ENCODE results near the gene KIF19. TPM values are rescaled to one million over a fixed set of nuclear protein-coding genes. Genes with fewer than 3 reads are reported as not detected.

Gene KIF19
- total RNA-seq, 4 donors from 2014 or later = 0.94 to 7.7 (median 2.2) TPM

- peak; percentile 82 to 83 for DNase-seq
- intact Hi-C loops (cut with DNase I) = no loop called here
- H3K27ac ChIP-seq = peak overlapping the region in 2 of 3 donors; percentile 3 to 30
- H3K9me3 ChIP-seq = no peaks in the 10 kb centered on the region
- WGBS, 2 donors = 69 to 80% methylated on average over 16 to 18 of the region's 19 CpGs
- peak in 1 of 2 donors; percentile 5 for TF ChIP-seq POLR2A (IDR thresholded peaks at IDR 0.05)
- no peak for TF ChIP-seq CTCF (IDR thresholded peaks at IDR 0.05)
- H3K27me3 ChIP-seq = no peaks in the 10 kb centered on the region
- no peak overlapping the region for H3K4me3 ChIP-seq (replicated peaks in 1 of 3)
- H3K4me1 ChIP-seq = peaks cover 39 to 60% of the 10 kb centered on the region in 2 donors
- no peaks in the 10 kb centered on the region for H3K36me3 ChIP-seq
These were observed 13.6 kb downstream of the KIF19 start for GRCh38 chr17:74339537-74340195.

- Histone ChIP-seq H3K36me3 (no peaks in the 10 kb centered on the region), H3K4me1 (peaks cover 39 to 62% of the 10 kb centered on the region in 2 donors), H3K27me3 (no peaks in the 10 kb centered on the region), H3K4me3 (replicated peaks in 1 of 3) (no peak overlapping the region), H3K9me3 (no peaks in the 10 kb centered on the region), H3K27ac (no peak overlapping the region)
- intact Hi-C loops (cut with DNase I) = no loop called here
- DNase-seq = peak in 1 of 2 donors; percentile 46
- no peak for TF ChIP-seq POLR2A (IDR thresholded peaks at IDR 0.05)
- WGBS, 2 donors = 65 to 75% methylated on average over 4 to 11 of the region's 13 CpGs
These were observed 14.5 kb downstream of the KIF19 start for GRCh38 chr17:74340470-74341023.

- Histone ChIP-seq H3K36me3 (no peaks in the 10 kb centered on the region), H3K9me3 (no peaks in the 10 kb centered on the region), H3K4me3 (replicated peaks in 1 of 3) (no peak overlapping the region), H3K27me3 (no peaks in the 10 kb centered on the region), H3K4me1 (peaks cover 39 to 55% of the 10 kb centered on the region in 2 donors), H3K27ac (no peak overlapping the region)
- intact Hi-C loops (cut with DNase I) = no loop called here
- TF ChIP-seq POLR2A (IDR thresholded peaks at IDR 0.05) (no peak), CTCF (IDR thresholded peaks at IDR 0.05) (no peak)
- no peak for DNase-seq
- 84 to 95% methylated on average over 10 of the region's 10 CpGs for WGBS, 2 donors
These were observed 16.2 kb downstream of the KIF19 start for GRCh38 chr17:74342224-74342623.

- WGBS, 2 donors = 82% methylated on average over 8 of the region's 8 CpGs
- Histone ChIP-seq H3K9me3 (no peaks in the 10 kb centered on the region), H3K4me3 (replicated peaks in 1 of 3) (no peak overlapping the region), H3K27ac (peak overlapping the region in 1 of 3 donors; percentile 45), H3K27me3 (no peaks in the 10 kb centered on the region), H3K4me1 (peaks cover 32 to 46% of the 10 kb centered on the region in 2 donors), H3K36me3 (no peaks in the 10 kb centered on the region)
- intact Hi-C loops (cut with DNase I) = no loop called here
- TF ChIP-seq POLR2A (IDR thresholded peaks at IDR 0.05) (no peak), CTCF (IDR thresholded peaks at IDR 0.05) (no peak)
- no peak for DNase-seq
These were observed 17.1 kb downstream of the KIF19 start for GRCh38 chr17:74343121-74343520.

GRCh38 chr17:74343526-74344284, 17.7 kb downstream of the KIF19 start:
- H3K4me1 ChIP-seq = peaks cover 29 to 42% of the 10 kb centered on the region in 2 donors
- no peak overlapping the region for H3K4me3 ChIP-seq (replicated peaks in 1 of 3)
- 16 to 24% methylated on average over 3 to 9 of the region's 9 CpGs for WGBS, 2 donors
- intact Hi-C loops (cut with DNase I) = no loop called here
- peak overlapping the region in 1 of 3 donors; percentile 45 for H3K27ac ChIP-seq
- no peaks in the 10 kb centered on the region for H3K36me3 ChIP-seq
- DNase-seq = peak; percentile 92 to 93
- TF ChIP-seq POLR2A (IDR thresholded peaks at IDR 0.05) = no peak
- TF ChIP-seq CTCF (IDR thresholded peaks at IDR 0.05) = no peak
- H3K9me3 ChIP-seq = no peaks in the 10 kb centered on the region
- no peaks in the 10 kb centered on the region for H3K27me3 ChIP-seq

Measured in thyroid gland (tissue), 4 donors.